ENCODE measurements around the gene SAP30BP.

- TF ChIP-seq CTCF (IDR thresholded peaks at IDR 0.05; ENCODE audit: insufficient read depth, low read length, poor library complexity, severe bottlenecking): no peak
- TF ChIP-seq EZH2phosphoT487 (conservative IDR thresholded peaks at IDR 0.05; ENCODE audit: low read length): no peak
Observed at GRCh38 chr17:75725504-75725903, 58.4 kb downstream of the SAP30BP start.

All from SU-DHL-6 (cell line).